Measurements from ENCODE around the gene RTN4IP1. TPM values are rescaled to one million over a fixed set of nuclear protein-coding genes. Genes with fewer than 3 reads are reported as not detected.
A peak's percentile ranks its signal among the peaks of the same experiment; 100 is the strongest.

RTN4IP1 gene
- total and polyA plus RNA-seq, 9 of the 15 experiments (the other 6 are each of a cell fraction or from before 2014, with no cell fraction given), result 17.9 to 46.0 (median 22.2) TPM

DNA sequence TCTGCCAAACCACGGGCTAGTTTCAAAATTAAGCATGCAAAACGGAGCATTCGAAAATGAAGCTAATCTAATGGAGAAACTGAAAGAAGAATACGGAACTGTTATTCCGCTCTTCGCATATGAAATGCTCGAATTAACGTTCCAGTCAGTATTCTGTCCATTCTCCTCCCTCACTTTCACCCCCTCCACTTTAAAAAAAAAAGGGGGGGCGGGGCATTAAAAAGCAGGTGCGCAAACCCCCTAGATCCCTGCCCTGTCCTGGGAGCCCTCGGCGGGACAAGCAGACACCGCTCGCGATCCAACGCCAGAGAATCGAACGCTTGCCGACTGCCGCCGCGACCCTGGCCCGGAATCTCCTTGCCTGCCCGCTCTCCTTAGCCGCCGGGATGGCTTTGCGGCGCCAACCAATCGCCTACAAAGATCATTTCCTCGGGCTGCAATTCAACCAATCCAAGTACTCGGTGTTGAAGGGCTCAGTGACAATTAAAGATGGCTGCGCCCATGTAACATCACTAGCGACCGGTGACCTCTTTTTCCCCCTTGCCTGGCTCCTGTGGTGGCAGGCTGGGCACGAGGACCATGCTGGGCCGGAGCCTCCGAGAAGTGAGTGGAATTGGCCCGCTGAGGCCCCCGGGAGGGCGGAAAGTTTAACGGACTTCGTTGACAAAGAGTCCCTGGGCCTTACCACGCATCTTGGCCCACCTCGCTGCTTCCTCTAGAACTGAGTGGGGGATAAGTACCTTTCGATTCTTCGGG is at the start of gene RTN4IP1, which contains the start of gene QRSL1 (continued):
- TF ChIP-seq TSHZ1 (CRISPR knock-in tag; IDR thresholded peaks at IDR 0.05), result no peak
- peak in 1 of 2 experiments; percentile 71; a peak in 1 of 4 replicates for TF ChIP-seq UBTF (IDR thresholded peaks at IDR 0.05; ENCODE audit: borderline replicate concordance in 1 of 2, low read depth in 2 of 2, low read length in 2 of 2)
- TF ChIP-seq ATF6 (CRISPR knock-in tag; IDR thresholded peaks at IDR 0.05), result no peak
- no peak for TF ChIP-seq MCM3 (IDR thresholded peaks at IDR 0.05)
- TF ChIP-seq SIN3B (IDR thresholded peaks at IDR 0.05; ENCODE audit: low read depth), result peak; percentile 95
- no peak for TF ChIP-seq KDM1A (IDR thresholded peaks at IDR 0.05)
- peak; percentile 40 for TF ChIP-seq POLR2B (IDR thresholded peaks at IDR 0.05; ENCODE audit: low read depth, partially characterized antibody)
- TF ChIP-seq ZNF165 (CRISPR knock-in tag; IDR thresholded peaks at IDR 0.05; ENCODE audit: borderline replicate concordance), result no peak
- peak; percentile 34; the same call in 1 of the 2 replicates for TF ChIP-seq CREB1 (IDR thresholded peaks at IDR 0.05)
- no peak; the same call in 1 of the 2 replicates for TF ChIP-seq CREB1 (CRISPR knock-in tag; IDR thresholded peaks at IDR 0.05)
- no peak for TF ChIP-seq CHCHD3 (CRISPR knock-in tag; IDR thresholded peaks at IDR 0.05)
- 0 out of 2 replicates have a peak, but pooled peaks have one; percentile 61 for TF ChIP-seq ZNF644 (tag; IDR thresholded peaks at IDR 0.05; ENCODE audit: low read depth)
- no peak for TF ChIP-seq IFI16 (CRISPR knock-in tag; IDR thresholded peaks at IDR 0.05)
- TF ChIP-seq GABPA (tag; conservative IDR thresholded peaks at IDR 0.05; ENCODE audit: low read depth), result no peak
- TF ChIP-seq, protein P1, sequence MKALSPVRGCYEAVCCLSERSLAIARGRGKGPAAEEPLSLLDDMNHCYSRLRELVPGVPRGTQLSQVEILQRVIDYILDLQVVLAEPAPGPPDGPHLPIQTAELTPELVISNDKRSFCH (CRISPR knock-in tag; IDR thresholded peaks at IDR 0.05), result no peak
- TF ChIP-seq, protein P1 (tag; IDR thresholded peaks at IDR 0.05), result peak; percentile 49; the same call in 1 of the 2 replicates
- peak; percentile 80 for TF ChIP-seq HCFC1 (IDR thresholded peaks at IDR 0.05; ENCODE audit: low read depth, low read length)
- TF ChIP-seq GTF2E2 (tag; IDR thresholded peaks at IDR 0.05), result peak; percentile 56; the same call in 1 of the 2 replicates
- TF ChIP-seq MXI1 (IDR thresholded peaks at IDR 0.05; ENCODE audit: low read depth, low read length), result peak; percentile 89
- no peak for TF ChIP-seq DDX20 (tag; IDR thresholded peaks at IDR 0.05; ENCODE audit: low read depth)

All from K562 (cell line).